CD4-positive, alpha-beta T cell (primary cell): Measurements from ENCODE around the gene LDLRAD4. TPM values are rescaled to one million over a fixed set of nuclear protein-coding genes. Genes with fewer than 3 reads are reported as not detected.

Experiments
- ATAC-seq: fragments of 200-7000 bp; cut with Tn5 transposase; one replicate; pipeline ENCODE4 v1.10.0; 2022; ENCODE audit warnings: mild to moderate bottlenecking; ENCODE audit not compliant: poor library complexity
- CTCF ChIA-PET: fragments of 350-600 bp; sonication (Branson Sonifier 250); formaldehyde crosslinking; loops from one replicate; lab custom pipeline; 2021; ENCODE audit warnings: antibody characterized with exemption, inconsistent platforms; lab: Charles Lee
- POLR2A ChIA-PET: fragments of 350-600 bp; sonication (Branson Sonifier 250); formaldehyde crosslinking; loops from one replicate; lab custom pipeline; 2021; ENCODE audit warnings: antibody characterized with exemption, inconsistent platforms; lab: Charles Lee
- DNase-seq, 14 experiments: peaks; one replicate each; pipeline ENCODE4 v3.0.0-alpha.2; 2013 to 2020; ENCODE audit warnings: mixed read lengths in 2 of 14
- H3K27ac ChIP-seq, 2 donors: one replicate each; pipeline versions ENCODE4 v1.5.1 to v1.7.0; 2013; ENCODE audit warnings: low read length in 2 of 2, low read depth in 1 of 2, mild to moderate bottlenecking in 1 of 2
- H3K27me3 ChIP-seq, 2 experiments: 1 replicate in 1 of 2; 2 replicates in 1 of 2; pipeline versions ENCODE4 v1.6.1 to v1.7.0; 2013; ENCODE audit warnings: low read length in 2 of 2, control low read depth in 1 of 2, mild to moderate bottlenecking in 1 of 2, moderate library complexity in 1 of 2; ENCODE audit not compliant: insufficient read depth in 2 of 2, control insufficient read depth in 1 of 2
- H3K36me3 ChIP-seq: one replicate; pipeline ENCODE4 v1.6.1; 2013; ENCODE audit warnings: low read length, control low read depth; ENCODE audit not compliant: insufficient read depth
- H3K4me1 ChIP-seq: one replicate; pipeline ENCODE4 v1.6.1; 2013; ENCODE audit warnings: low read length, control low read depth; ENCODE audit not compliant: insufficient read depth
- H3K4me3 ChIP-seq: one replicate; pipeline ENCODE4 v1.5.1; 2013; ENCODE audit warnings: mild to moderate bottlenecking, low read length, moderate library complexity
- H3K9me3 ChIP-seq, 2 experiments: 1 replicate in 1 of 2; 2 replicates in 1 of 2; pipeline versions ENCODE4 v1.6.1 to v1.7.0; 2013; ENCODE audit warnings: low read length in 2 of 2, mild to moderate bottlenecking in 2 of 2, control low read depth in 1 of 2, moderate library complexity in 1 of 2; ENCODE audit not compliant: control insufficient read depth in 1 of 2, insufficient read depth in 1 of 2
- H3K27ac Mint-ChIP-seq: one replicate; pipeline ENCODE4 v1.8.0; 2020; ENCODE audit warnings: mixed read lengths
- H3K27me3 Mint-ChIP-seq: one replicate; pipeline ENCODE4 v1.8.0; 2021; ENCODE audit warnings: mixed read lengths
- H3K36me3 Mint-ChIP-seq: one replicate; pipeline ENCODE4 v1.8.0; 2021; ENCODE audit warnings: low read depth, mixed read lengths
- H3K4me1 Mint-ChIP-seq: one replicate; pipeline ENCODE4 v1.8.0; 2021; ENCODE audit warnings: low read depth, mixed read lengths
- H3K4me3 Mint-ChIP-seq: one replicate; pipeline ENCODE4 v1.8.0; 2020; ENCODE audit warnings: mild to moderate bottlenecking, mixed read lengths
- H3K9me3 Mint-ChIP-seq: one replicate; pipeline ENCODE4 v1.8.0; 2020; ENCODE audit warnings: mixed read lengths
- intact Hi-C, 2 experiments: fragments of 100-400 bp; cut with DNase I in 1 of 2; cut with micrococcal nuclease in 1 of 2; formaldehyde crosslinking; loops; one replicate each; pipeline versions ENCODE4 v1.15.1 to v1.9.0; 2023 to 2025; cut with DNase I, micrococcal nuclease
- total RNA-seq, 174 experiments: library from RNA in 2 of 174; stranded (reverse) in 2 of 174; gene quantifications; one replicate each; pipeline ENCODE4 v1.2.3 and lab custom pipeline; 2021 to 2026
- TF ChIP-seq, protein P1 (sequence below): fragments of 200-600 bp; IDR thresholded peaks from one replicate; pipeline ENCODE4 v1.8.0; 2022; ENCODE audit warnings: antibody characterized with exemption, mild to moderate bottlenecking

LDLRAD4 gene
- total RNA-seq, 2 experiments from 2014 or later: 51.9 to 52.7 TPM

DNA sequence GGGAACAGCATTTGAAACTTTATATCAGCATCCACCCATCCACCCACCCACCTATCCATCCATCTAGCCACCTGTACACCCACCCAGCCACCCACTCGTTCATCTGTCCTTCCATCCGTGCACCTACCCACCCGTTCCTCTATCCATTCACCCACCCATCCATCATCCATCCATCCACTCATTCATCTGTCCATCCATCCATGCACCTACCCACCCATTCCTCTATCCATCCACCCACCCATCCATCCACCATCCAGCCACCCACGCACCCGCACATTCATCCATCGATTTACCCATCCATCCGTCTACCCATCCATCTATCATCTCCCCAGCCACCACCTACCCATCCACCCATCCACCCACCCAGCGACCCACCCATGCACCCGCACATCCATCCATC lies 24.8 kb downstream of the LDLRAD4 start:
- POLR2A ChIA-PET: no interaction called here
- TF ChIP-seq, protein P1, sequence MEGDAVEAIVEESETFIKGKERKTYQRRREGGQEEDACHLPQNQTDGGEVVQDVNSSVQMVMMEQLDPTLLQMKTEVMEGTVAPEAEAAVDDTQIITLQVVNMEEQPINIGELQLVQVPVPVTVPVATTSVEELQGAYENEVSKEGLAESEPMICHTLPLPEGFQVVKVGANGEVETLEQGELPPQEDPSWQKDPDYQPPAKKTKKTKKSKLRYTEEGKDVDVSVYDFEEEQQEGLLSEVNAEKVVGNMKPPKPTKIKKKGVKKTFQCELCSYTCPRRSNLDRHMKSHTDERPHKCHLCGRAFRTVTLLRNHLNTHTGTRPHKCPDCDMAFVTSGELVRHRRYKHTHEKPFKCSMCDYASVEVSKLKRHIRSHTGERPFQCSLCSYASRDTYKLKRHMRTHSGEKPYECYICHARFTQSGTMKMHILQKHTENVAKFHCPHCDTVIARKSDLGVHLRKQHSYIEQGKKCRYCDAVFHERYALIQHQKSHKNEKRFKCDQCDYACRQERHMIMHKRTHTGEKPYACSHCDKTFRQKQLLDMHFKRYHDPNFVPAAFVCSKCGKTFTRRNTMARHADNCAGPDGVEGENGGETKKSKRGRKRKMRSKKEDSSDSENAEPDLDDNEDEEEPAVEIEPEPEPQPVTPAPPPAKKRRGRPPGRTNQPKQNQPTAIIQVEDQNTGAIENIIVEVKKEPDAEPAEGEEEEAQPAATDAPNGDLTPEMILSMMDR: no peak
- no peak for DNase-seq

DNA sequence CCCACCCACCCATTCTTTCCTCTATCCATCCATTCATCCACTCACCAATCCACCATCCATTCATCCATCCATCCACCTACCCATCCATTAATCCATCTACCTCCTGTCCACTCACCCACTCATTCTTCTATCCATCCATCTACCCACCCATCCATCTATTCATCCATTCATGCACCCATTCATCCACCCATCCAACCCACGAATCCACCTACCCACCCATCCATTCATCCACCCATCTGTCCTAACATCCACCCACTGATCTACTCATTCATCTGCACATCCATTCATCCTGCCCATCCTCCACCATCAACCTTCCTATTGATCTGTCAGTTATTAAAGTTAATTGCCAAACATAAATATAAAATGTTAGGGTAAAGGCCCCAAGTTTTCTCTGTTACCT lies 25.6 kb downstream of the LDLRAD4 start:
- Histone ChIP-seq H3K27ac (no peak overlapping the region), H3K4me3 (no peak overlapping the region), H3K4me1 (no peaks in the 10 kb centered on the region), H3K36me3 (no peaks in the 10 kb centered on the region), H3K27me3 (no peaks in the 10 kb centered on the region), H3K9me3 (no peaks in the 10 kb centered on the region)
- no peaks in the 10 kb centered on the region for H3K27me3 Mint-ChIP-seq
- intact Hi-C loops: no loop called here
- H3K4me3 Mint-ChIP-seq: no peak overlapping the region
- H3K9me3 Mint-ChIP-seq: no peaks in the 10 kb centered on the region
- ChIA-PET CTCF (no interaction called here), POLR2A (no interaction called here)
- H3K36me3 Mint-ChIP-seq: no peaks in the 10 kb centered on the region
- DNase-seq (no peak), ATAC-seq (no peak)
- TF ChIP-seq, protein P1: no peak
- H3K27ac Mint-ChIP-seq: no peak overlapping the region
- no peaks in the 10 kb centered on the region for H3K4me1 Mint-ChIP-seq

More for the DNA sequence above, 24.8 kb downstream of the LDLRAD4 start:
- H3K27ac Mint-ChIP-seq: no peak overlapping the region
- Histone ChIP-seq H3K4me3 (no peak overlapping the region), H3K27ac (no peak overlapping the region), H3K36me3 (no peaks in the 10 kb centered on the region), H3K27me3 (no peaks in the 10 kb centered on the region), H3K9me3 (no peaks in the 10 kb centered on the region), H3K4me1 (no peaks in the 10 kb centered on the region)
- intact Hi-C loops: no loop called here
- H3K9me3 Mint-ChIP-seq: no peaks in the 10 kb centered on the region
- no peaks in the 10 kb centered on the region for H3K4me1 Mint-ChIP-seq
- no peaks in the 10 kb centered on the region for H3K27me3 Mint-ChIP-seq
- no peak for ATAC-seq
- H3K4me3 Mint-ChIP-seq: no peak overlapping the region
- CTCF ChIA-PET: no interaction called here
- H3K36me3 Mint-ChIP-seq: no peaks in the 10 kb centered on the region

DNA sequence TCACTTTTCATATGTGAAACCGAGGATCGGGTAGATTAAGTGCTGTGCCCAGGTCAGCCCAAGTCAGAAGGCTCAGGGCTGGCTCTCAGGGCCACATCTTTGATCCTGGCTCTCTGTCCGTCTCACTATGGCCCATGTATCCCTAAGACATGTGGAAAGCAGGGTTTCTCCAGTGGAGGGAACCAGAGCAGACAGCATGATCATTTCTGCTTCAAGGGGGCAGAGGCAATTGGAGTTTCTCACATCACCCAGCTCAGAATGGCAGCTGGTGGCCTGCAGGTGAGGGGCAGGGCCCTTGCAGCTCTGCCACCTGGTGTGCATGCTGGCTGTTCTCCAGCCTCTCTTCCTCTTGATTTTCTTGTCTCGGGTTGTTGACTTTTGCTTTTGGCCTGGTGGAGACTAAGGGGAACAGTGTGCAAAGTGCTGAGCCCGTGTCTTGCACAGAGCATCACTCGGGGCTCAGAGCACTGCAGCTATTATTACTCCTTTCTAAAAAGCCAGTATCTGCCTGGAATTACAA lies 27.0 kb downstream of the LDLRAD4 start:
- H3K9me3 Mint-ChIP-seq: no peaks in the 10 kb centered on the region
- ChIA-PET CTCF (no interaction called here), POLR2A (no interaction called here)
- TF ChIP-seq, protein P1: no peak
- H3K4me3 Mint-ChIP-seq: no peak overlapping the region
- DNase-seq (no peak), ATAC-seq (no peak)
- Histone ChIP-seq H3K9me3 (no peaks in the 10 kb centered on the region), H3K4me3 (no peak overlapping the region), H3K27ac (no peak overlapping the region), H3K4me1 (no peaks in the 10 kb centered on the region), H3K36me3 (no peaks in the 10 kb centered on the region), H3K27me3 (no peaks in the 10 kb centered on the region)
- no peaks in the 10 kb centered on the region for H3K27me3 Mint-ChIP-seq
- no peaks in the 10 kb centered on the region for H3K36me3 Mint-ChIP-seq
- no peak overlapping the region for H3K27ac Mint-ChIP-seq
- intact Hi-C loops: no loop called here
- no peaks in the 10 kb centered on the region for H3K4me1 Mint-ChIP-seq
